NCI-H2196 treated with DMSO at 0.1 percent for 48 hours (cell line): ENCODE measurements around the gene ITGB6.

ENCODE experiments used
- DNase-seq: peaks from one replicate; lab custom pipeline; 2025; ENCODE audit not compliant: unreplicated experiment; lab: John Stamatoyannopoulos, UW

ITGB6 gene

GRCh38 chr2:160057356-160057755 lies 142.7 kb downstream of the ITGB6 start:
- DNase-seq: no peak

GRCh38 chr2:160055726-160056108 lies 144.4 kb downstream of the ITGB6 start:
- DNase-seq: no peak

GRCh38 chr2:160054984-160055725 lies 144.9 kb downstream of the ITGB6 start:
- DNase-seq: no peak

- DNase-seq: no peak
Observed at GRCh38 chr2:160053946-160054345, 146.1 kb downstream of the ITGB6 start.

GRCh38 chr2:160052531-160052930 lies 147.5 kb downstream of the ITGB6 start:
- no peak for DNase-seq

GRCh38 chr2:160051371-160051800 lies 148.7 kb downstream of the ITGB6 start:
- DNase-seq: no peak

GRCh38 chr2:160050147-160050546 lies 149.9 kb downstream of the ITGB6 start:
- no peak for DNase-seq
